HG03139 (cell line): Measurements from ENCODE around the gene OR2W3.

Experiments
- ATAC-seq: cut with Tn5 transposase; IDR thresholded peaks from one replicate; pipeline ENCODE4 v1.9.1; 2021; ENCODE audit not compliant: unreplicated experiment

Gene OR2W3

DNA sequence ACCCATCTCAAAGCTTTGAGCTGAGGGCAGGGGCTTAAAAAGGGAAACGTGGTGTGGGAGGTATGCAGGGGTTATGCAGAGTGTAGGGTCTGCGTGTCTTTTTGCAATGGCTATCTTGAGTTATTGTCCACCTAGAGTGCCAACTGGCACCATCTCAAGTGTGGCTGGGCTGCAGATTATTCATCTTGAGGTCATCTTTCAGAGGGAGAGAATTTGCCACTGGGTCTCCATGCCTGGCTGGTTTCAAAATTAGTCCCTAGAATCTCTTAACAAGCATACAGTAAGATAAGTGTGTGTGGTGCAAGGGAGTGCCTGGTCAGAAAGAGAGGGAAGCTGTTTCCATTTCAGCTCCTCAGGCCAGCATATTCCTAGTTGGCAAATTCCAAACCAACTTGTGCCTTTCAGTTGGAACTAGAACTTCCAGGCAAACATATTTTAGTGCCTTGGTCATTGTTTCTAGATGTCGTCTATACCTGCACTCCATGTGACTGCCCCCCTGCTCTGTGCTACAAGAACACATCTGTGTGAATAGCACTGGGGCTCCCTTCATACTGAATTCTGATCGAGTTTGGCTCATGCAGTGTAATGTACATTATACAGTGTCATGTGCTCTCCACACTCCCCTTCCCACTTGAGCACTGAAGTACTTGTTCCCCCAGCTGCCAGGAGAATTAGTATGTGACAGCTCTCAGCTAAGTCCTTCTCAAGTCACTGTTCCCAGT, 19.7 kb downstream of the OR2W3 start:
- no peak for ATAC-seq

DNA sequence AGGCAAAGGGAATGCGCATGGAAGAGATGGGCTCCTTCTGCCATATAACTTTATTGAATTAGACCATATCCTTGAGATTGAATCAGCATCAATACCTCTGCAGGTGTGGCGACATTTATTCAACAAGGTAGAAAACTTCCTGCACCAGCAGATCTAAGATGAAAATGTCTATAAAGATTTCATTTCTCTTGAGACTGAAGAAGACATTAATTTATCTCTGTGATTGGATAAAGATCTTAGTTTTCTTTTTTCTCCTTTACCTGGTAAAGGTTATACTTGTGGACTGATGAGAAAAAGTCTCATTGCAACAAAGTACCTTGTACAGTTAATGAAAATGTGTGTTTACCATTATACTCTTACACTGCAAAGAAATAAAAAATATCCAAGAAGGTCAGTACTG, 24.6 kb downstream of the OR2W3 start, which contains the start of gene OR2T8:
Gene OR2T8, plus strand, starts transcription at position 301 of the 400 bp plus-strand sequence. CDS start 766 bp downstream, outside the sequence.
- ATAC-seq: no peak

DNA sequence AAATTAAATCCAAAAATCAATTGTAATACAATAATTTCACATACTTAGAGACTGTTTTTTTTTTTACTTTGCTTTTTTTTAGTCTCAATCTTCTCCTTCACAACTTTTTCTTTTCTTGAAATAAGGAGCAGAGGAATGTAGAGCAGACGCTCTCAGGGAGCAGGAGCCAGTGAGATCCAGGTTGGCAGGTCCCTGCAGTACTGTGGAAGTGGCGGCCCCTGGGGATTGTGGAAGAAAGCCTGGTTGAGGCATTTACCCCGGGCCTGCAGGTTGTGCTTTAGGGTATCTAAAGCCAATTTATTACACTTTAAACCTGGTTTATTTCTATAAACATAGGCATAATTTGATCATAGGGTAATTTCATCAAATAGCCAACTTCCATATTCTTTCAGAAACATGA, 28.6 kb downstream of the OR2W3 start:
- no peak for ATAC-seq

DNA sequence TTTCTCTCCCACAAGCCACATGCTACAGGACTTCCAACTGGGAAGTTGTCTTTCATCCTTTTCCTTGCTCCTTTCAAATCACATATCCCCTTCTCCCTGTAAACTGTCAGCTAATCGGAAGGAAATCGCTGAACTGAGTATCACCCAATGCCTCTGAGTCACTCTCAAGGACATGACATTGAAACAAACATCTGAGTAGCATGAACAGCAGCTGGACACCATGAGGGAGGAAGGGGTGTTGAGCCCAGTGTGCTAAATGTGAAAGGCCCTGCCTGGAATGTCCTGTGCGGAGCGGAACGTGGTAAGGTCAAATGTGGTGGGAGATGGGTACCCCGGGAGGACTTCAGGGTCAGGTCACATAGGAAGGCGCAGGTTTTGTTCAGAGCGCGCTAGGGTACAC, 29.5 kb downstream of the OR2W3 start, which contains the start of gene OR2AJ1:
Gene OR2AJ1, plus strand, starts transcription at position 22 of the 400 bp plus-strand sequence. CDS start 8,880 bp downstream, outside the sequence.
- no peak for ATAC-seq

DNA sequence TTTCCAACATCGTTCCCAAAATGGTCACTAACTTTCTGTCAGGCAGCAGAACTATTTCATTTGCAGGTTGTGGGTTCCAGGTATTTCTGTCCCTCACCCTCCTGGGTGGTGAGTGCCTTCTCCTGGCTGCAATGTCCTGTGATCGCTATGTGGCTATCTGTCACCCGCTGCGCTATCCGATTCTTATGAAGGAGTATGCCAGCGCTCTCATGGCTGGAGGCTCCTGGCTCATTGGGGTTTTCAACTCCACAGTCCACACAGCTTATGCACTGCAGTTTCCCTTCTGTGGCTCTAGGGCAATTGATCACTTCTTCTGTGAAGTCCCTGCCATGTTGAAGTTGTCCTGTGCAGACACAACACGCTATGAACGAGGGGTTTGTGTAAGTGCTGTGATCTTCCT, 38.6 kb downstream of the OR2W3 start:
- no peak for ATAC-seq

DNA sequence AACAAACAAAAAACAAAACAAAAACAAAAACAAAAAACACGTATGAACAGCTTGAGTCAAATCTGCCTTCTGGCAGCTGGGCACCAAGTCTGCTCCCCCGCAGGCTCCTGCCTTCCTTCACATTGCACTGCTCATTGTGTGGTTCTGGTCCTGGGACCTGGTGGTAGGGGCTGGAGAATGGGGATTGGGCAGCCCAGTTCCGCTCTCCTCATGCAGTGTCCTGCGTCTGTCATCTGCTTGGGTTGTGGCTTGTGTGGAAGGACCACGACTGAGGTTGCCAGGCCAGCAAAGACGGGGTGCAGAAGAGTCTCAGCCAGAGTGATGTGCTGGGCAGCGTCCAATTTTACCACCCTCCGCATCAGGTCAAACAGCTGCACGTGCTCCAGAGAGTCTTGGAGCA, 40.4 kb downstream of the OR2W3 start:
- no peak for ATAC-seq

DNA sequence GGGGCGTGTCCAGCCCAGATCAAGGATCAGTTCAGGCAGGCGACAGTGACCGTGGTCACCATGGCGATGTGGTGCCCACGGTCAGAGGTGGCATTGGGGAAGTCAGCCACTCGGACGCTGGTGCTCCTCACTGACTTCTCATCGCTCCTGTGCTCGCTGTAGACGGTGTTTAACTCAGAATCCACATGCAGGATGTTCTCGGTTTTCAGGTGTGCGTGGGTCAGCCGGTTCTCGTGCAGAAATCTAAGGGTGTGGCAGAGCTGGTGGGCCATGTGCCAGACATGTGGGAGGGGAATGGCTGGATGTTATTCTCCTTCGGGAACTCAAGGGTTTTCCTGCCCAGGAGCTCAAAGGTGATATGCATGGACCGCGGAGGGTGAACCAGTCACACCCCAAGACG, 41.0 kb downstream of the OR2W3 start:
- ATAC-seq: no peak

DNA sequence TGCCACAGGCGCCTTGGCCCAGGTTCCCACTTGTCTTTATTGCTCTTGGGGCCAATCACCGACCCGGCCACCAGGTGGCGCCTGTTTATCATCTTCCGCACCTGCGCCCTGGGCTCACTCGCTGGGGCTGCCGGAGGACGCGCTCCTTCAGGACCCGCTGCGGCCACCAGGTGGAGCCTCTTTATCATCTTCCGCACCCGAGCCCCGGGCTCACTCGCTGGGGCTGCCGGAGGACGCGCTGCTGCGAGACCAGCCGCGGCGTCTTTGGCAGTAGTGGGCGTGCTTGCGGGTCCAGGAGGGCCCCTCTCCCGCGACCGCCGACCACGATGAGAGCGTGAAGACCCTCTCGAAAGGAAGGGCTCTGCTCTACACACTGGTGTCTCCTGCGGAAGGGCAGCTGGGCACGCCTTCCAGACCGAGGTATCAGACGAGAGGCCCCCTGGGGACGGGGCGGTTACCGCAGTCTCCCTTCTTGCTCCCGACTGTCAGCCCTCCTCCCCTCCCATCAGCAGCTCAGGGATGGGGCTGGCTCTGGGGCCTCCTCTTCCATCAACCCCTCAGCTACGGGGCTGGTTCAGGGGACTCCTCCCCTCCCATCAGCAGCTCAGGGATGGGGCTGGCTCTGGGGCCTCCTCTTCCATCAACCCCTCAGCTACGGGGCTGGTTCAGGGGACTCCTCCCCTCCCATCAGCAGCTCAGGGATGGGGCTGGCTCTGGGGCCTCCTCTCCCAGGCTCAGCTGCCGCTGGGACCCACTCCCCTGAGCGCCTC, 41.8 kb downstream of the OR2W3 start:
- ATAC-seq: peak; percentile 100

DNA sequence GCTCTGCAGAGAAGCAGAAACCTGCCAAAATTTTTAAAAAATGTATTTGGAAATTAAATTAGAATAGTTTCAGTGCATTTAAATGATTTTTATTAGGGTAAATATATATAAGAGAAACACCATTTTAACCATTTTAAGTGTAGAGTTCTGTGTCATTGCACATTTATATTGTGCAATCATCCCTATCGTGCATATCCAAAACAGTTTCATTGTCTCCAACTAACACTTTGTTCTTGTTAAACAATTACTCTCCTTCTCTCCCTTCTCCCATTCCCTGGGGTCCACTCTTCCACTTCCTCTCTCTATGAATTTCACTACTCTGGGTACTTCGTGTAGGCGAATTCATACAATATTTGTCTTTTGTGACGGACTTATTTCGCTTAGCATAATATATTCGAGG, 47.2 kb downstream of the OR2W3 start:
- ATAC-seq: no peak
